HepG2 (cell line): ENCODE measurements around the gene YIPF1. TPM values are rescaled to one million over a fixed set of nuclear protein-coding genes. Genes with fewer than 3 reads are reported as not detected.

Source experiments
- ATAC-seq: fragments of 200-7000 bp; cut with Tn5 transposase; 3 replicates; pipeline ENCODE4 v1.9.1; 2020; ENCODE audit warnings: mild to moderate bottlenecking, moderate library complexity
- BruUV-seq: library from RNA; stranded (reverse); fragments of 400-500 nt; replicated peaks from 2 replicates; lab custom pipeline; 2021; lab: Mats Ljungman, UMichigan
- CTCF ChIA-PET: fragments of 300-600 bp; formaldehyde crosslinking; extraction: SDS; loops from one replicate; lab custom pipeline; 2021; ENCODE audit warnings: low total read pairs, inconsistent platforms, low intra/inter-chr PET ratio; lab: Yijun Ruan, JAX
- POLR2A ChIA-PET: fragments of 350-600 bp; sonication (Branson Sonifier 250); formaldehyde crosslinking; loops from one replicate; lab custom pipeline; 2020; ENCODE audit warnings: antibody characterized with exemption, inconsistent platforms; lab: Yijun Ruan, JAX
- DNase-seq: peaks from one replicate; pipeline ENCODE4 v3.0.0-alpha.2; 2015; ENCODE audit warnings: low spot score
- FAIRE-seq: peaks from 3 replicates; lab custom pipeline; 2011; peaks lifted over from hg19 to GRCh38; lab: Jason Lieb, UNC
- H2AFZ ChIP-seq: one replicate; pipeline ENCODE4 v1.6.1; 2011; ENCODE audit warnings: low read length, inconsistent platforms
- H3K27ac ChIP-seq: fragments of 300-600 bp; 3 replicates; pipeline ENCODE4 v1.8.0; 2011; ENCODE audit warnings: mixed run types, mild to moderate bottlenecking, mixed read lengths, low read length, inconsistent platforms; ENCODE audit not compliant: insufficient read depth; ENCODE audit errors: extremely low read length
- H3K27me3 ChIP-seq, 2 experiments: fragments of 200-600 bp in 1 of 2; 2 replicates in 1 of 2; 3 replicates in 1 of 2; pipeline versions ENCODE4 v1.6.0 to v1.8.0; 2011; ENCODE audit warnings: low read length in 2 of 2, mild to moderate bottlenecking in 2 of 2, moderate library complexity in 2 of 2, inconsistent platforms in 1 of 2; ENCODE audit not compliant: insufficient read depth in 2 of 2, control insufficient read depth in 1 of 2
- H3K36me3 ChIP-seq, 2 experiments: fragments of 200-600 bp in 1 of 2; replicated peaks in 1 of 2; 2 replicates in 1 of 2; 3 replicates in 1 of 2; pipeline versions ENCODE4 v1.5.1 to v1.8.0; 2011; ENCODE audit warnings: low read length in 2 of 2, inconsistent platforms in 1 of 2; ENCODE audit not compliant: insufficient read depth in 2 of 2, control insufficient read depth in 1 of 2
- H3K4me1 ChIP-seq: 2 replicates; pipeline ENCODE4 v1.5.1; 2012; ENCODE audit warnings: low read length, inconsistent platforms; ENCODE audit not compliant: insufficient read depth
- H3K4me2 ChIP-seq: 2 replicates; pipeline ENCODE4 v1.6.0; 2011; ENCODE audit warnings: low read depth, low read length, inconsistent platforms
- H3K4me3 ChIP-seq, 3 experiments: fragments of 200-600 bp in 1 of 3; sonication (generic), shearing (Covaris generic) in 1 of 3; replicated peaks in 1 of 3; 2 replicates each; pipeline ENCODE4 v1.5.1; 2011 to 2016; ENCODE audit warnings: low read length in 3 of 3, inconsistent platforms in 2 of 3, low read depth in 2 of 3, mild to moderate bottlenecking in 2 of 3, control low read depth in 1 of 3, mixed read lengths in 1 of 3; ENCODE audit not compliant: insufficient read depth in 1 of 3
- H3K79me2 ChIP-seq: one replicate; pipeline ENCODE4 v1.6.1; 2011; ENCODE audit warnings: low read length, inconsistent platforms; ENCODE audit not compliant: insufficient read depth
- H3K9ac ChIP-seq: 2 replicates; pipeline ENCODE4 v1.6.0; 2011; ENCODE audit warnings: mild to moderate bottlenecking, low read depth, low read length, inconsistent platforms; ENCODE audit not compliant: insufficient read depth
- H3K9me3 ChIP-seq: 2 replicates; pipeline ENCODE4 v1.5.1; 2012; ENCODE audit warnings: mild to moderate bottlenecking, low read length
- H4K20me1 ChIP-seq: 2 replicates; pipeline ENCODE4 v1.6.0; 2011; ENCODE audit warnings: inconsistent platforms, mild to moderate bottlenecking, low read length, moderate library complexity; ENCODE audit not compliant: insufficient read depth
- CAMTA2 ChIP-seq: sonication (generic); formaldehyde crosslinking; IDR thresholded peaks from 2 replicates; pipeline ENCODE4 v1.4.0; 2020; ENCODE audit warnings: mild to moderate bottlenecking, missing genetic modification reagents, borderline replicate concordance
- ZBTB25 ChIP-seq: IDR thresholded peaks from 2 replicates; pipeline ENCODE4 v1.6.1; 2018; ENCODE audit warnings: missing genetic modification reagents
- ZNF317 ChIP-seq: sonication (generic); formaldehyde crosslinking; IDR thresholded peaks from 2 replicates; pipeline ENCODE4 v1.5.0; 2020; ENCODE audit warnings: mild to moderate bottlenecking, missing genetic modification reagents
- ZNF629 ChIP-seq: sonication (generic); formaldehyde crosslinking; conservative IDR thresholded peaks from 2 replicates; pipeline ENCODE4 v1.5.0; 2020; ENCODE audit warnings: missing genetic modification reagents
- WGBS: methylation state at CpG from one replicate; pipeline ENCODE4 v1.1.6; 2017; ENCODE audit warnings: low lambda C conversion rate; 5-methylcytosine and 5-hydroxymethylcytosine counted together
- in situ Hi-C: cut with HindIII; loops from 2 replicates; pipeline ENCODE4 v1.10.0; 2017; ENCODE audit warnings: low pct_unique_long_range_greater_than_20kb; ENCODE audit not compliant: extremely low pct_ligation_motif_present
- intact Hi-C: fragments of 100-400 bp; cut with micrococcal nuclease; formaldehyde crosslinking; loops from one replicate; pipeline ENCODE4 v1.10.0; 2022; ENCODE audit not compliant: unreplicated experiment
- polyA plus RNA-seq, 8 experiments: library from polyadenylated mRNA; depleted of rRNA in 3 of 8; stranded (reverse) in 7 of 8; unstranded in 1 of 8; fragments of >200 nt; fragmentation: Illumina TruSeq in 4 of 8; extraction: Trizol in 4 of 8; gene quantifications; 2 replicates each; pipeline versions ENCODE4 v1.2.1 to v1.2.3, GENCODE V29; 2011 to 2016; ENCODE audit warnings: low read depth in 4 of 8, missing spikeins in 1 of 8, mixed read lengths in 1 of 8; ENCODE audit not compliant: insufficient read depth in 1 of 8
- total RNA-seq, 5 experiments: library from RNA; depleted of rRNA; stranded (reverse); fragments of >200 nt; fragmentation: Illumina TruSeq; extraction: Trizol; gene quantifications; 2 replicates each; pipeline ENCODE4 v1.2.3, GENCODE V29; 2016; ENCODE audit warnings: low read depth in 1 of 5

YIPF1 gene
- total and polyA plus RNA-seq, 2 of the 13 experiments (the other 11 are each of a cell fraction or from before 2014, with no cell fraction given): 21.1 to 31.9 TPM

GRCh38 chr1:53936430-53936829 lies 46.8 kb upstream of the YIPF1 start:
- H3K4me2 ChIP-seq: no peak overlapping the region
- TF ChIP-seq ZNF629 (CRISPR knock-in tag) (peak; percentile 38; the same call in 1 of the 2 replicates), ZBTB25 (CRISPR knock-in tag) (no peak)
- TF ChIP-seq, all 625 proteins: peak for 1
- in situ Hi-C loops: no loop called here
- no peak overlapping the region for H2AFZ ChIP-seq
- CTCF ChIA-PET: no interaction called here
- no peaks in the 10 kb centered on the region for H3K79me2 ChIP-seq
- no TSS peak for BruUV-seq
- ATAC-seq (no peak), DNase-seq (no peak), FAIRE-seq (no peak)
- peaks cover 4 to 11% of the 10 kb centered on the region in 2 experiments; a peak in 2 of 5 replicates for H3K36me3 ChIP-seq
- no peaks in the 10 kb centered on the region for H3K27me3 ChIP-seq
- POLR2A ChIA-PET: no interaction called here
- no peak overlapping the region for H3K4me3 ChIP-seq
- H3K4me1 ChIP-seq: no peaks in the 10 kb centered on the region
- peaks cover 8% of the 10 kb centered on the region; the same call in 1 of the 2 replicates for H3K9me3 ChIP-seq
- 90% methylated on average over 1 of the region's 1 CpG for WGBS
- no peak overlapping the region for H3K9ac ChIP-seq
- no peaks in the 10 kb centered on the region for H4K20me1 ChIP-seq
- intact Hi-C loops: no loop called here
- no peak overlapping the region for H3K27ac ChIP-seq

GRCh38 chr1:53934170-53934765 lies 44.7 kb upstream of the YIPF1 start:
- CTCF ChIA-PET: no interaction called here
- POLR2A ChIA-PET: interaction anchor here (2.0 kb wide), 1 partner anchor 11 kb away, joined by 8 read pairs; the partner anchor contains the start of gene IFT25

More at GRCh38 chr1:53934170-53934765, 44.7 kb upstream of the YIPF1 start:
- in situ Hi-C loops: no loop called here
- no peaks in the 10 kb centered on the region for H3K4me1 ChIP-seq
- TF ChIP-seq CAMTA2 (no peak), ZNF317 (CRISPR knock-in tag) (peak; percentile 100)
- H3K9me3 ChIP-seq: peaks cover 8% of the 10 kb centered on the region; the same call in 1 of the 2 replicates
- WGBS: 100% methylated on average over 1 of the region's 1 CpG
- no peak for DNase-seq
- no peak overlapping the region for H3K4me2 ChIP-seq
- H3K9ac ChIP-seq: no peak overlapping the region
- H2AFZ ChIP-seq: no peak overlapping the region
- FAIRE-seq: no peak
- no peaks in the 10 kb centered on the region for H3K79me2 ChIP-seq
- no TSS peak for BruUV-seq
- no peaks in the 10 kb centered on the region for H3K27me3 ChIP-seq
- H3K36me3 ChIP-seq: peaks cover 6 to 18% of the 10 kb centered on the region in 2 experiments; a peak in 2 of 5 replicates
- H4K20me1 ChIP-seq: no peaks in the 10 kb centered on the region
- intact Hi-C loops: no loop called here
- no peak overlapping the region for H3K4me3 ChIP-seq
- no peak overlapping the region for H3K27ac ChIP-seq
- ATAC-seq: no peak
